GM12873 (cell line): ENCODE data around the gene LDHB.

ENCODE experiments used
- CTCF ChIP-seq: IDR thresholded peaks from 2 replicates; pipeline ENCODE4 v1.5.1; 2012; ENCODE audit warnings: low read depth, mild to moderate bottlenecking, moderate library complexity, low read length, control low read depth; ENCODE audit not compliant: insufficient read depth; ENCODE audit errors: missing control alignments

Gene LDHB

GRCh38 chr12:21675641-21676040 lies 18.0 kb upstream of the LDHB start:
- TF ChIP-seq CTCF = no peak

- TF ChIP-seq CTCF = no peak
Observed at GRCh38 chr12:21675096-21675495, 17.5 kb upstream of the LDHB start.

DNA sequence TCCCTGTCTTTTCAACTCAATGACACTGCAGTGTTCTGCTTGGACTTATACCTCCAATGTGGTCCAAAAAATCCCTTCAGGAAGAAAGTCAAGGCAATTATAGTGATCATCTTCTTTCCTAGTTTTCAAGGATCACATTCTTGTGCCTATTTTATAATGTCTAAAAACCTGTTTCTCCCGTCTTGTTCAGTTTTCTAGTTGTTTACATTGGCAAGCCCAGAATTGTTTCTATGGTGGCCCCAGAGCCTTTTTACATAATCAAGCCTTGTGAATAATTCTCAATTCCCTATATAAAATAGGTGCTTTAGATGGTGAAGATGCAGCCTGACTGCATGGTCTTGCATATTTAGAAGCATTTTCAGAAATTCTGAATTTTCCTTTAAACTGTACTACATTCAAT lies 14.5 kb upstream of the LDHB start:
- no peak for TF ChIP-seq CTCF

- no peak for TF ChIP-seq CTCF
Observed at GRCh38 chr12:21666722-21667121, 9.1 kb upstream of the LDHB start.

DNA sequence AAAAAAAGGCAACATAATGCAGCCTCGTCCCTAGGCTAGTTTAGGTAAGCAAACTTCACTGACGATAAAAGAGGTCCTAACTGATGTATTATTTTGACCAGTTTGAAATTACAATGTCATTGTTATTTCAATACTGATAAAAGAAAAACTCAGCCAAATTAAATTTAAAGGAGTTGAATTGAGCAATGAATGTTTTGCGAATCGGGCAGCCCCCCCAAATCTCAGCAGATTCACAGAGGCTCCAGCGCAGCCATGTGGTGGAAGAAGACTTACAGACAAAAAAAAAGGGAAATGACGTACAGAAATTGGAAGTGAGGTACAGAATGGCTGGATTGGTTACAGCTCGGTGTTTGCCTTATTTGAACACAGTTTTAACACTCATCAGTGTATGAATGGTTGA lies 8.2 kb upstream of the LDHB start:
- TF ChIP-seq CTCF = no peak

DNA sequence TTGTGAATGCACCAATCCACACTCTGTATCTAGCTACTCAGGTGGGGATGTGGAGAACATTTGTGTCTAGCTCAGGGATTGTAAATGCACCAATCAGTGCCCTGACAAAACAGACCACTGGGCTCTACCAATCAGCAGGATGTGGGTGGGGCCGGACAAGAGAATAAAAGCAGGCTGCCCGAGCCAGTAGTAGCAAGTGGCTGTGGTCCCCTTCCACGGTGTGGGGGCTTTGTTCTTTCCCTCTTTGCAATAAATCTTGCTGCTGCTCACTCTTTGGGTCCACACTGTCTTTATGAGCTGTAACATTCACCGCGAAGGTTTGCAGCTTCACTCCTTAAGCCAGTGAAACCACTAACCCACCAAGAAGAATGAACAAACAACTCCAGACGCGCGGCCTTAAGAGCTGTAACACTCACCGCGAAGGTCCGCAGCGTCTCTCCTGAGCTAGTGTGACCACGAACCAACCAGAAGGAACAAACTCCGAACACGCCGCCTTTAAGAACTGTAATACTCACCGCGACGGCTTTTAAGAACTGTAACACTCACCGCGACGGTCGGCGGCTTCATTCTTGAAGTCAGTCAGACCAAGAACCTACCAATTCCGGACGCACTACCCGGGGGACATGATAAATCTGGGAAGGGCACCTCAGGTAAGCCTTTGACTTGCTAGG lies 4.6 kb upstream of the LDHB start:
- TF ChIP-seq CTCF = no peak

- no peak for TF ChIP-seq CTCF
Observed at GRCh38 chr12:21659383-21659782, 1.7 kb upstream of the LDHB start.
